ENCODE data around the gene GHRHR.

The GHRHR gene

DNA sequence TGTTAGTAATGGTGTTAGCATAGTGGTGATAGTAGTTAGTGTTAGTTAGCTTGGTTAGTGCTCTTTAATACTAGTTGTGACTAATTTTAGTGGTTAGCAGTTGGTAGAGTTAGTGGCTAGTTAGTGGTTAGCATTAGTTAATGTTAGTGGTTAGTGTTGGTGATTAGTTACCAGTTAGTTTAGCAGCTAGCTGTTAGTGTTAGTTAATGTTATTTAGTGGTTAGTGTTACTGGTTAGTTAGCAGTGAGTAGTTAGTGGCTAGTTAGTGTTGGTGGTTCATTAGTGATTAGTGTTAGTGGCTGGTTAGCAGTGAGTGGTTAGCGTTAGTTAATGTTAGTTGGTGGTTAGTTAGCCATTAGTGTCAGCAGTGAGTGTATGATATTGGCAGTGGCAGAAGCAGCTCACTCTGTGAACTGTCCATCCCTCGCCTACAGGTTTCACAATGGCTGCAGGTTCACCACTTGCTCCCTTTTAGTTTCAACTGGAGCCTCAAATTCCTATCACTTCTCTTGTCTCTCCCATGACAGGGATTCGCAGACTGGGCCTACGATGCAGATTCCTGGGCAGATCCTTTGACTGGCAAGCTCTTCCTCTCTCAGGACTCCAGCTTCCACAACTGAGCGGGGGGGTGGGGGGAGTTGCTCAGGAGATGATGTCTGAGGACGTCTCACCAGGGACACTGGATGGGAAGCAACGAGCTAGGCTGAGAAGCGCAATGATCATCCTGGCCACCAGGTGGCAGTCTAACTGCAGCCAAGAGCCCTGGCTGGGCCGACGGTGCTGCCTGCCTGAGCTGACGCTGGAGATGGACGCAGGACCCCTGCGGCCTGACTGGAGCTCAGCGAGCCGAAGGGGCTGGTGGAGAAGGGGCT, 19.5 kb downstream of the GHRHR start:
- TF ChIP-seq, protein P1, sequence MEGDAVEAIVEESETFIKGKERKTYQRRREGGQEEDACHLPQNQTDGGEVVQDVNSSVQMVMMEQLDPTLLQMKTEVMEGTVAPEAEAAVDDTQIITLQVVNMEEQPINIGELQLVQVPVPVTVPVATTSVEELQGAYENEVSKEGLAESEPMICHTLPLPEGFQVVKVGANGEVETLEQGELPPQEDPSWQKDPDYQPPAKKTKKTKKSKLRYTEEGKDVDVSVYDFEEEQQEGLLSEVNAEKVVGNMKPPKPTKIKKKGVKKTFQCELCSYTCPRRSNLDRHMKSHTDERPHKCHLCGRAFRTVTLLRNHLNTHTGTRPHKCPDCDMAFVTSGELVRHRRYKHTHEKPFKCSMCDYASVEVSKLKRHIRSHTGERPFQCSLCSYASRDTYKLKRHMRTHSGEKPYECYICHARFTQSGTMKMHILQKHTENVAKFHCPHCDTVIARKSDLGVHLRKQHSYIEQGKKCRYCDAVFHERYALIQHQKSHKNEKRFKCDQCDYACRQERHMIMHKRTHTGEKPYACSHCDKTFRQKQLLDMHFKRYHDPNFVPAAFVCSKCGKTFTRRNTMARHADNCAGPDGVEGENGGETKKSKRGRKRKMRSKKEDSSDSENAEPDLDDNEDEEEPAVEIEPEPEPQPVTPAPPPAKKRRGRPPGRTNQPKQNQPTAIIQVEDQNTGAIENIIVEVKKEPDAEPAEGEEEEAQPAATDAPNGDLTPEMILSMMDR (IDR thresholded peaks at IDR 0.05), result peak; percentile 90
- peak; percentile 81 for DNase-seq (ENCODE audit: low spot score)
- Histone ChIP-seq H3K4me3 (peak overlapping the region; percentile 62), H3K27ac (no peak overlapping the region)

DNA sequence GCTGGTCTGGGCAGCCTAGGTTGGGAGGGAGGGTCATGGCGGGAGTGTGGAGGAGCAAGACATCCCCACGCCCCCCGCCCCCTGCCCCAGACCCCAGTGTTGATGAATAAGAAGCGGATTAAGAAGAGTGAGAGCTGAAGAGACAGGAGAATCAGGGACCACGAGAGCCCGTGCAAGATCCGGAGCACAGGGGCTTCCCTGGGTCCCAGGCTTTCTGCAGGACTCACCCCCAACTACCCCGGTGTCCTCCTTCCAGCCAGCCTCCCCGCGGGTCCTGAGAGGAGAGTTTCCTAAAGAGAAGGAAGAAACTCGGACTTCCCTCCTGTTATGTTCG, 20.1 kb downstream of the GHRHR start:
- no peak overlapping the region for H3K27ac ChIP-seq
- DNase-seq (ENCODE audit: low spot score), result no peak
- TF ChIP-seq, protein P1 (IDR thresholded peaks at IDR 0.05), result no peak
- H3K4me3 ChIP-seq, result peak overlapping the region; percentile 62

DNA sequence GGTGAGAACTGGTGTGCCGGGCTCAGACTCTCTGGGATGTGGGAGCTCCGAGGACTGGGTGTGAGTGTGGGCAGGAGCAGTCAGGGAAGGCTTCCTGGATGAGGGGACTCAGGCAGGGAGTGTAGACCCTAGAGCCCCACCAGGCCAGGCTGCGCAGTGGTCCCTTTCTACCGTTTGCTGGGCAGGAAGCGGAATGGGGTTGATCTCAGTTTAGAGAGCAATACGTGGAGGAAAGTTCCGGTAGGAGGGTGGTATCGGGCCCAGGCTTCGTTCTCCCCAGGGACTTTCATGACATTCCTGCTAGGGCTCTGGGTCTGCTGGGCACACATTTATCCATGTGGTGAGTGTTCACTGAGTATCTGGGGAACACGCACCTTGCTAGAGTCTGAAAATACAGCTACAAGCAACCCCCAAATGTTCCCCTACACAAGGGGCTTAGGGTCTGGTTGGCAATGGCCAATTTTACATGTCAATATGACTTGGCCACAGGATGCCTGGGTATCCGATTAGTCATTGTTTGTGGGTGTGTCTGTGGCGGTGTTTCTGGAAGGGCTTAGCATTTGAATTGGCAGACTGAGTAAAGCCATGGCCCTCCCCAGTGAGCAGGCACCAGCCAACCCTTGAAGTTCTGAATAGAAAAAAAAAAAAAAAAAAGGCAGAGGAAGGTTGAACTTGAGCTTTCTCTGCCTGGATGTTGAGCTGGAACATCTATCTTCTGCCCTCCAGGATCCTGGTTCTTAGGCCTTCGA, 20.8 kb downstream of the GHRHR start:
- Histone ChIP-seq H3K27ac (no peak overlapping the region), H3K4me3 (no peak overlapping the region)
- DNase-seq (ENCODE audit: low spot score), result no peak
- TF ChIP-seq, protein P1 (IDR thresholded peaks at IDR 0.05), result no peak

DNA sequence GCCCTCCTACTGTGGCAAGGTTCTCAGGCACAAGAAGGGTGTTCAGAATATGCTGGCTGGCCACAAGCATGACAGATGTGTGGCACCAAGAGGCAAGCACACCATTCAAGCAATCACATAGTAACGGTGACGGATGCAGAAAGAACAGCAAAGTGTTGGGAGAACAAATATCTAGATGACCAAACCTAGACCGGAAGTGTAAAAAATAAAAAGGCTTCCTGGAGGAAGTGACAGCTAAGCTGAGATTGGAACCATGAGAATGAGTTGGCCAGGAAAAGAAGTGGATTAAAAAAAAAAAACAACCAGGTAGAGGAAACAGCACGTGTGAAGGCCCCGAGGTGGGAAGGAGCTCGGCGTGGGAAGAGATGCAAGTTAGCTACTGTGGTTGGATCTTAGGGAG, 22.0 kb downstream of the GHRHR start:
- Histone ChIP-seq H3K27ac (no peak overlapping the region), H3K4me3 (no peak overlapping the region)
- TF ChIP-seq, protein P1 (IDR thresholded peaks at IDR 0.05), result no peak
- DNase-seq (ENCODE audit: low spot score), result no peak

DNA sequence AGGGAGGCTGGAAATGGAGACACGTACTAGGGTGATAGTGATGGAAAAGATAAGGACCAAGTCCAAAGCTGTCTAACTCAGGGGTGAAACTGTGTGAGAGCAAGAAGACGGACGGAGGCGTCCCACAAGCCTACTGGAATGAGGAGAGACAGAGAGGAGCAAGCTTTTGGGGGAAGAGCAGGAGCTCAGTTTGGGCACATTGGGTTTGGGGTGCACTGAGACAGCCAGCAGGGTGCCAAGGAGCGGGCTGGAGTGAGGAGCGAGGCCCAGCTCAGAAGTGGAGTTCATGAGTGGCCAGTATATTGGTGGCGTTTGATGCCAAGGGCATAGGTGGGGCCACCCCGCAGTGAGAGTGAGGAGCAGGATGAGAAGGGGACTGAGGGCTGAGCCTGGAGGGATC, 22.6 kb downstream of the GHRHR start:
- TF ChIP-seq, protein P1 (IDR thresholded peaks at IDR 0.05), result no peak
- Histone ChIP-seq H3K27ac (no peak overlapping the region), H3K4me3 (no peak overlapping the region)
- no peak for DNase-seq (ENCODE audit: low spot score)

DNA sequence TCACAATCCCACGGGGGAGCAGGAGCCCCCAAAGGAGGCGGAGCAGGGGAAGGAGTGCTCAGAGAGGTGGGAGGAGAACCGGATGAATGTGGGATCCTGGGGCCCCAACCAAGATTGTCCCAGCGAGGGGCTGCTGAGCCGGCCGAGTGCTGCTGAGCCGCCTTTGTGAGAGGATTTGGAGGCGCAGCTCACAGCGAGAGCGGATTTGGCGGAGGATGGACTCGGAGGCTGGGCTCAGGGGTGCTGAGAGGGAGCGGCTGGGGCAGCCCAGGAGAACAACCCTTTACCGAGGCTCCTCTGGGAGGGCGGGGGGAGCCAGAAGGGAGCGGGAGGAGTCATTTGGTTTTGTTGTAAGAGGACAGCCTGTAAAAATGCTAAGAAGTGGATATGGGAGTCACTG, 23.0 kb downstream of the GHRHR start:
- no peak for DNase-seq (ENCODE audit: low spot score)
- no peak overlapping the region for H3K27ac ChIP-seq
- TF ChIP-seq, protein P1 (IDR thresholded peaks at IDR 0.05), result no peak
- H3K4me3 ChIP-seq, result no peak overlapping the region
